ENCODE data around the gene PAH.

Gene PAH

GRCh38 chr12:102880783-102881182 is 36.3 kb downstream of the PAH start:
- Histone ChIP-seq H3K27ac (no peak overlapping the region), H3K4me3 (no peak overlapping the region)
- DNase-seq (ENCODE audit: low spot score): no peak
- TF ChIP-seq, protein P1, sequence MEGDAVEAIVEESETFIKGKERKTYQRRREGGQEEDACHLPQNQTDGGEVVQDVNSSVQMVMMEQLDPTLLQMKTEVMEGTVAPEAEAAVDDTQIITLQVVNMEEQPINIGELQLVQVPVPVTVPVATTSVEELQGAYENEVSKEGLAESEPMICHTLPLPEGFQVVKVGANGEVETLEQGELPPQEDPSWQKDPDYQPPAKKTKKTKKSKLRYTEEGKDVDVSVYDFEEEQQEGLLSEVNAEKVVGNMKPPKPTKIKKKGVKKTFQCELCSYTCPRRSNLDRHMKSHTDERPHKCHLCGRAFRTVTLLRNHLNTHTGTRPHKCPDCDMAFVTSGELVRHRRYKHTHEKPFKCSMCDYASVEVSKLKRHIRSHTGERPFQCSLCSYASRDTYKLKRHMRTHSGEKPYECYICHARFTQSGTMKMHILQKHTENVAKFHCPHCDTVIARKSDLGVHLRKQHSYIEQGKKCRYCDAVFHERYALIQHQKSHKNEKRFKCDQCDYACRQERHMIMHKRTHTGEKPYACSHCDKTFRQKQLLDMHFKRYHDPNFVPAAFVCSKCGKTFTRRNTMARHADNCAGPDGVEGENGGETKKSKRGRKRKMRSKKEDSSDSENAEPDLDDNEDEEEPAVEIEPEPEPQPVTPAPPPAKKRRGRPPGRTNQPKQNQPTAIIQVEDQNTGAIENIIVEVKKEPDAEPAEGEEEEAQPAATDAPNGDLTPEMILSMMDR (IDR thresholded peaks at IDR 0.05): no peak

GRCh38 chr12:102879144-102879763 is 37.8 kb downstream of the PAH start:
- H3K4me3 ChIP-seq: no peak overlapping the region
- TF ChIP-seq, protein P1 (IDR thresholded peaks at IDR 0.05): no peak
- no peak for DNase-seq (ENCODE audit: low spot score)
- no peak overlapping the region for H3K27ac ChIP-seq

DNA sequence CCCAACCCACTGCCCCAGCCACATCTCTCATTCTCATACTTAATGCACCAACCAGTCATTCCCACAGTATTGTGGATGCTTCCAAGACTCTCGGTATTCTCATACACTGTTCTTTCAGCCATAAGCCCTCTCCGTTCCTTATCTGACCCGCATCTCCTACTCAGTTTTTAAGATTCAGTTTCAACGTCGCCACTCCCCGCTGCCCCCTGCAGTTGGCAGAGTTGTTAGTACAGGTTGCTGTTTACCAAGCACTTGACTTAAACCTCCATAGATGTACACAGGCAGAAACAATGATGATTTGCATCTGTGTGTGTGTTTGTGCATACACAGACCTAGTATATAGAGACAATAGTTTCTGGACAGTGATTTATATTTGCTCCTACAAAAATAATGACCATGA is 40.2 kb downstream of the PAH start:
- TF ChIP-seq, protein P1 (IDR thresholded peaks at IDR 0.05): no peak
- no peak for DNase-seq (ENCODE audit: low spot score)
- Histone ChIP-seq H3K27ac (no peak overlapping the region), H3K4me3 (no peak overlapping the region)

GRCh38 chr12:102874819-102875218 is 42.2 kb downstream of the PAH start:
- Histone ChIP-seq H3K27ac (no peak overlapping the region), H3K4me3 (no peak overlapping the region)
- no peak for DNase-seq (ENCODE audit: low spot score)

DNA sequence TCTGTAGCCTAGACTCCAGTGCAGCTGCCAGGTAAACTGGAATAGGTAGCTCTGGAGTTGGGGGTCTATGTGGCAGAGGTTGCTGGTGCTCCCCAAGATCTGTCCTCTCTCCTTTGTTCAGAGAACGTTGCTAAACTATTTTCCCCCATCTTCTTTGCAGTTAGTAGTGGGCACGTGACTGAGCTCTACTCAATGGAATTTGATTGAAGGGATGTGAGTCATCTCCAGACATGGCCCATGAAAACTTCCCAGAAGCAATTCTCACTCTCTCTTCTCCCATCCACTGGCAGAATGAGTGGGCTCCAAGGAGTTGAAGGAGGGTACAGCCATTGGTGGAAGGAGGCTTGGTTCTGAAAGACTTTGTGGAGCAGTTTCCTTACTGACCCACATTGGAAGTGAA is 44.0 kb downstream of the PAH start:
- TF ChIP-seq, protein P1 (IDR thresholded peaks at IDR 0.05): no peak
- Histone ChIP-seq H3K4me3 (no peak overlapping the region), H3K27ac (no peak overlapping the region)
- no peak for DNase-seq (ENCODE audit: low spot score)

More at GRCh38 chr12:102874819-102875218, 42.2 kb downstream of the PAH start:
- TF ChIP-seq, protein P1 (IDR thresholded peaks at IDR 0.05): no peak

- H3K27ac ChIP-seq: no peak overlapping the region
- no peak for DNase-seq (ENCODE audit: low spot score)
- no peak overlapping the region for H3K4me3 ChIP-seq
- TF ChIP-seq, protein P1 (IDR thresholded peaks at IDR 0.05): no peak
Observed at GRCh38 chr12:102871014-102871413, 46.0 kb downstream of the PAH start.

DNA sequence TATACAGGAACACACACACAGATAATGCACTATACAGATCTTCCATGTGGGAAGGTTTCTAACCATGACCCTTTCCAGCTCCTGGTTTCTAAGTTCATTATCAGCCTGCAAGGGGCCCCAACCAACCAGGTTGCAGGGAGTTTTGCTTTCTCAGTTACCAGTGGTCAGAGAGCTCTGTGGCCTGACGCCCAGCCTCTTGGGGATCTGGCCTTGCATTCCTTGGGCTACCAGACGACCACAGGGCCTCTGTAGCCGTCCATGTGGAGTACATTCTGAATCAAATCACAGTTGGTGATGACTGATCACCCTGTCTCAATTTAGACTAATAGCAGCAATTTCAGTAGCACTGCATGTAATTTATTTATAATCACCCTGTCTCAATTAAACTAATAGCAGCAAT is 47.5 kb downstream of the PAH start:
- TF ChIP-seq, protein P1 (IDR thresholded peaks at IDR 0.05): no peak
- Histone ChIP-seq H3K27ac (no peak overlapping the region), H3K4me3 (no peak overlapping the region)
- no peak for DNase-seq (ENCODE audit: low spot score)
